ENCODE measurements around the gene FBXO7.

Gene FBXO7

DNA sequence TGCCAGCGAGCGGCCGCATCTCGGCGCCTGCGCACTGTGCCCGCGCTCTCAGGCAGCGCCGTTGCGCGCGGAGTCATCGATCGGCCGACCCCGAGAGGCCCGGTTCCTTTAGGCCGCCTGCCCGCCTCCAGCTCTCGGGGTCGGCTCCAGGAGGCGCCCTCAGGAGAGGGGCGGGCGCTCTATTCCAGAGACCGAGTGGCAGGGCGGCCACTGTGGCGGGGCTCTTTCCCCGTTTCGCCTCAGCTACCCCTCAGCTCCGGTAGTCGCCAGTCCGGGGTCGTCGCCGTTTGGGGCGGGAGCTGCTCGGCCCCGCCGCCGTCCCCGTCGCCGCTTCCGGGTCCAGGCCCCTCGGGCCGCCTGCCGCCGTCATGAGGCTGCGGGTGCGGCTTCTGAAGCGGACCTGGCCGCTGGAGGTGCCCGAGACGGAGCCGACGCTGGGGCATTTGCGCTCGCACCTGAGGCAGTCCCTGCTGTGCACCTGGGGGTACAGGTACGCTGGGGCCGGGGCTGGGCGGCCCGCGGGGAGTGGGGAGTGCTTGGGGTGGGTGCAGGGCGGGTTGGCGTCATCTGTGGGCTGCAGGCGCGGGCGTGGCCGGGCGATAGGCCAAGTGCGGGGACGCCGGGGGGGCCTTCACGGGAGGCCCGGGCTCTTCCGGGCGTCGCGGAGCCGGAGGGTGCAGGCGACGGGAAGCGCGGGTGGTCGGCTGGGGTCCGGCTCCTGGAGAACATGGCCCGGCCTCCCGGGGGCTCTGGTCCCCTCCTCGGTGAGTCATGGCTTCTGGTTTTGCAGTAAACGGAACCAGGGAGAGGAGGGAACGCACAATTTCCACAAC, at the start of gene FBXO7:
Gene FBXO7, plus strand, starts transcription at position 177 of the 833 bp plus-strand sequence. Its CDS starts 192 bp downstream, at position 369.
- Histone ChIP-seq H3K9me3 (replicated peaks; ENCODE audit: insufficient read depth, low read length) (no peaks in the 10 kb centered on the region), H3K27ac (ENCODE audit: low read length) (peak within 1 kb of the TSS; percentile 88), H4K20me1 (ENCODE audit: insufficient read depth, low read length) (peaks cover 27% of the 10 kb centered on the region), H3K79me2 (ENCODE audit: low read length) (peaks cover 54% of the 10 kb centered on the region), H3K9me2 (replicated peaks; ENCODE audit: insufficient read depth, low read length) (no peaks in the 10 kb centered on the region), H3K4me1 (ENCODE audit: low read length) (peaks cover 17% of the 10 kb centered on the region), H3K27me3 (replicated peaks; ENCODE audit: insufficient read depth, low read length) (no peaks in the 10 kb centered on the region), H3K9ac (ENCODE audit: low read length) (peak within 1 kb of the TSS; percentile 93), H3K4me2 (ENCODE audit: low read depth, low read length) (peak within 1 kb of the TSS; percentile 80), H3K4me3 (ENCODE audit: low read length) (peak within 1 kb of the TSS; percentile 94), H3F3A (ENCODE audit: insufficient read depth, low read length) (peaks cover 20% of the 10 kb centered on the region), H3K36me3 (replicated peaks; ENCODE audit: insufficient read depth, low read length) (no peaks in the 10 kb centered on the region), H2AFZ (ENCODE audit: low read length) (peak within 1 kb of the TSS; percentile 80)
- peak; percentile 91 for DNase-seq
- TF ChIP-seq EZH2 (optimal IDR thresholded peaks at IDR 0.05; ENCODE audit: low read depth, low read length) (no peak), EZH2phosphoT487 (IDR thresholded peaks at IDR 0.05; ENCODE audit: low read length) (no peak), CTCF (IDR thresholded peaks at IDR 0.05; ENCODE audit: low read length) (peak; percentile 52)

- no peak overlapping the region for H3K27ac ChIP-seq (ENCODE audit: low read length)
- no peak overlapping the region for H3K4me2 ChIP-seq (ENCODE audit: low read depth, low read length)
- TF ChIP-seq EZH2 (optimal IDR thresholded peaks at IDR 0.05; ENCODE audit: low read depth, low read length) = no peak
- TF ChIP-seq CTCF (IDR thresholded peaks at IDR 0.05; ENCODE audit: low read length) = no peak
- TF ChIP-seq EZH2phosphoT487 (IDR thresholded peaks at IDR 0.05; ENCODE audit: low read length) = no peak
- H3K79me2 ChIP-seq (ENCODE audit: low read length) = no peaks in the 10 kb centered on the region
- no peaks in the 10 kb centered on the region for H3K27me3 ChIP-seq (replicated peaks; ENCODE audit: insufficient read depth, low read length)
- no peaks in the 10 kb centered on the region for H3K9me2 ChIP-seq (replicated peaks; ENCODE audit: insufficient read depth, low read length)
- no peaks in the 10 kb centered on the region for H3K9me3 ChIP-seq (replicated peaks; ENCODE audit: insufficient read depth, low read length)
- no peak for DNase-seq
- no peak overlapping the region for H2AFZ ChIP-seq (ENCODE audit: low read length)
- no peaks in the 10 kb centered on the region for H3F3A ChIP-seq (ENCODE audit: insufficient read depth, low read length)
- no peak overlapping the region for H3K9ac ChIP-seq (ENCODE audit: low read length)
- no peaks in the 10 kb centered on the region for H3K36me3 ChIP-seq (replicated peaks; ENCODE audit: insufficient read depth, low read length)
- no peak overlapping the region for H3K4me3 ChIP-seq (ENCODE audit: low read length)
- no peaks in the 10 kb centered on the region for H4K20me1 ChIP-seq (ENCODE audit: insufficient read depth, low read length)
- no peaks in the 10 kb centered on the region for H3K4me1 ChIP-seq (ENCODE audit: low read length)
Observed at GRCh38 chr22:32426881-32427280, 47.7 kb upstream of the FBXO7 start.

GRCh38 chr22:32430352-32430751, 44.3 kb upstream of the FBXO7 start:
- Histone ChIP-seq H3K27me3 (replicated peaks; ENCODE audit: insufficient read depth, low read length) (no peaks in the 10 kb centered on the region; the same call in 1 of the 2 replicates), H3F3A (ENCODE audit: insufficient read depth, low read length) (no peaks in the 10 kb centered on the region), H3K79me2 (ENCODE audit: low read length) (no peaks in the 10 kb centered on the region), H3K9ac (ENCODE audit: low read length) (no peak overlapping the region), H3K27ac (ENCODE audit: low read length) (no peak overlapping the region), H4K20me1 (ENCODE audit: insufficient read depth, low read length) (no peaks in the 10 kb centered on the region), H3K36me3 (replicated peaks; ENCODE audit: insufficient read depth, low read length) (no peaks in the 10 kb centered on the region), H3K4me3 (ENCODE audit: low read length) (no peak overlapping the region), H2AFZ (ENCODE audit: low read length) (no peak overlapping the region), H3K4me1 (ENCODE audit: low read length) (no peaks in the 10 kb centered on the region), H3K9me3 (replicated peaks; ENCODE audit: insufficient read depth, low read length) (no peaks in the 10 kb centered on the region), H3K9me2 (replicated peaks; ENCODE audit: insufficient read depth, low read length) (no peaks in the 10 kb centered on the region), H3K4me2 (ENCODE audit: low read depth, low read length) (no peak overlapping the region)
- no peak for DNase-seq
- TF ChIP-seq EZH2phosphoT487 (IDR thresholded peaks at IDR 0.05; ENCODE audit: low read length) = no peak
- no peak for TF ChIP-seq CTCF (IDR thresholded peaks at IDR 0.05; ENCODE audit: low read length)
- TF ChIP-seq EZH2 (optimal IDR thresholded peaks at IDR 0.05; ENCODE audit: low read depth, low read length) = no peak

Measured in MM.1S (cell line).